Breast epithelium (tissue), 4 donors: Measurements from ENCODE around the gene MICA. TPM values are rescaled to one million over a fixed set of nuclear protein-coding genes. Genes with fewer than 3 reads are reported as not detected.
"Not testable (repeated sequence)": the region's sequence is repeated elsewhere in the genome, so short reads cannot be mapped to it uniquely, and the experiment has no call there.

Experiments used
- DNase-seq, 2 donors: peaks; one replicate each; pipeline ENCODE4 v3.0.0-alpha.2; 2019; ENCODE audit warnings: low spot score in 2 of 2
- H3K27ac ChIP-seq, 2 donors: fragments of 200-600 bp; sonication (generic) in 1 of 2; one replicate each; pipeline ENCODE4 v1.5.1; 2016 to 2019; ENCODE audit warnings: mild to moderate bottlenecking in 1 of 2
- H3K27me3 ChIP-seq, 2 donors: fragments of 200-600 bp; sonication (generic) in 1 of 2; one replicate each; pipeline versions ENCODE4 v1.5.1 to v1.6.0; 2017 to 2019; ENCODE audit warnings: control low read depth in 1 of 2, mild to moderate bottlenecking in 1 of 2
- H3K36me3 ChIP-seq: fragments of 200-600 bp; one replicate; pipeline ENCODE4 v1.5.1; 2019
- H3K4me1 ChIP-seq, 2 donors: fragments of 200-600 bp; sonication (generic); one replicate each; pipeline ENCODE4 v1.5.1; 2016 to 2019; ENCODE audit warnings: control low read depth in 1 of 2
- H3K4me3 ChIP-seq, 3 donors: fragments of 200-600 bp; sonication (generic); 1 replicate in 2 of 3; 2 replicates in 1 of 3; pipeline ENCODE4 v1.5.1; 2016 to 2019; ENCODE audit warnings: mild to moderate bottlenecking in 3 of 3, moderate library complexity in 2 of 3
- H3K9me3 ChIP-seq, 2 donors: fragments of 200-600 bp; sonication (generic) in 1 of 2; one replicate each; pipeline ENCODE4 v1.5.1; 2016 to 2019; ENCODE audit warnings: control low read depth in 1 of 2
- CTCF ChIP-seq, 3 donors: fragments of 450-650 bp; IDR thresholded peaks; one replicate each; pipeline ENCODE4 v1.5.1; 2016 to 2017; ENCODE audit warnings: antibody characterized with exemption in 3 of 3, mild to moderate bottlenecking in 3 of 3, moderate library complexity in 3 of 3
- POLR2A ChIP-seq: fragments of 450-650 bp; IDR thresholded peaks from one replicate; pipeline ENCODE4 v1.6.1; 2016; ENCODE audit warnings: antibody characterized with exemption, mild to moderate bottlenecking, moderate library complexity
- POLR2AphosphoS5 ChIP-seq, 3 donors: sonication (generic); formaldehyde crosslinking; IDR thresholded peaks; one replicate each; pipeline ENCODE4 v1.6.1; 2017; ENCODE audit warnings: antibody characterized with exemption in 3 of 3
- intact Hi-C: fragments of 100-400 bp; cut with DNase I; formaldehyde crosslinking; loops from one replicate; pipeline ENCODE4 v1.15.1; 2023; ENCODE audit warnings: low total_unique reads
- total RNA-seq, 3 donors: library from RNA; depleted of rRNA; stranded (reverse); fragments of >200 nt; gene quantifications; one replicate each; pipeline ENCODE4 v1.1.0, GENCODE V29; 2016

Gene MICA
- total RNA-seq, 3 donors from 2014 or later = 14.9 to 28.1 (median 23.6) TPM

DNA sequence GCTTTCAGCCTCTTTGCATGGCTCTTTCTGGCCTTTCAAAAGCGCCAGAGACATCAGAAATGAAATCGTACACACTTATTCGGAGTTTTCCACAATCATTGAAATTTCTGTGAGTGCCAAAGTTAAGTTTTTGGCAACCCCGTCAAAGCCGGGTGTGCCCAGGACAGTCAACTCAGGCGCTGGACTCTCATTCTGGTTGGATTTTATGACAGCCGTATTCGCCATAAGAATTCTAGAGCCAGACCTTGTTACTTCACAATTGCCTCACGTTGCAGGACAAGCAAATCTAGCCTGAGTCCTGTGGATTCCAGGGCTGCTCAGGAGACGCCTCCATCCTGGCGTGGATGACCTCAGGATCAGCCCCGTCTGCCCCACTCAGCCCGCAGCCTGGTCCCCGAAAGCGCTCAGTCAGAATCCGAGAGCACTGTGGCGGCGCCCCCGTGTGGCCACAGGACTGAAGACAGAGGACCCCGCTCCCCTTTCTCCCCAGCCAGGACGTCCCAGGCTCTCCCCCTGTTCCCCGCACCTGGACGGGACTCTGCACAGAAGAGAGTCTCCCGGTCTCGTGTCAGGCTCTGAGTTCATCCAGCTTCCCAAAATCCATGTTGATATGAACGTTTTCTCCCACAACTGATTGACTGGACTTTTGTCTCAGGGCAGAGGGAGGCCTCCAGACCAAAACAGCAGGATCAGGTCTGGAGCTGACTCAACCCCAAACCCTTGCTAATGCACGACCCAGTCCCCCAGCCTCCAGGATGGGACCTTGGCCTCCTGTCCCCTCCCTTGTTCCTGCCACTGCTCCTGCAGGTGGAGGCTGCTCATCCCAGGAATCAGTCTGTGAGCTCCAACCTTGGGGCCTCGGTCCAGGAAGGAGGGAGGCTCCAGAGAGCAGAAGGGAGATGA, 38.2 kb downstream of the MICA start:
- peak; percentile 60 to 75 for DNase-seq
- TF ChIP-seq CTCF (IDR thresholded peaks at IDR 0.05) = peak; percentile 74 to 87 (median 76)
- no peak for TF ChIP-seq POLR2A
- TF ChIP-seq POLR2AphosphoS5 (IDR thresholded peaks at IDR 0.05) = no peak
- H3K9me3 ChIP-seq = peaks cover 0 to 8% of the 10 kb centered on the region in 2 donors
- no peak overlapping the region for H3K27ac ChIP-seq
- intact Hi-C loops = loop anchor here (5.0 kb wide), 1 partner anchor 39 kb away; the partner anchor contains the start of gene MICA
- H3K27me3 ChIP-seq = no peaks in the 10 kb centered on the region
- no peaks in the 10 kb centered on the region for H3K36me3 ChIP-seq
- H3K4me1 ChIP-seq = no peaks in the 10 kb centered on the region
- H3K4me3 ChIP-seq = peak overlapping the region in 2 of 3 donors; percentile 9 to 42

DNA sequence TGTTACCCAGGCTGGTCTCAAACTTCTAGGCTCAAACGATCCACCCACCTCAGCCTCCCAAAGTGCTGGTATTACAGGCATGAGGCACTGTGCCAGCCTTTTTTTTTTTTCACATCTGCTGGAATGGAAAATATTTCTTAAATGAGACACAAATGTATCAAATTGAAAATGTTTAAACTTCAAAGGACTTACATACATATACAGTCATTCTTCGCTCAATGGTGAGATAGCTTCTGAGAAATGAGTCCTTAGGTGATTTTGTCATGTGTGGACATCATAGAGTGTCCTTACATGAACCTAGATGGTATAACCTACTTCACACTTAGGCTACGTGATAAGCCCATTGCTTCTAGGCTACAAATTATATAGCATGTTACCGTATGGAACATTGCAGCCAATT, 43.1 kb downstream of the MICA start:
- Histone ChIP-seq H3K36me3 (no peaks in the 10 kb centered on the region), H3K4me1 (no peaks in the 10 kb centered on the region), H3K27me3 (no peaks in the 10 kb centered on the region), H3K27ac (no peak overlapping the region), H3K9me3 (no peaks in the 10 kb centered on the region), H3K4me3 (no peak overlapping the region)
- TF ChIP-seq POLR2A (no peak), CTCF (IDR thresholded peaks at IDR 0.05) (no peak), POLR2AphosphoS5 (IDR thresholded peaks at IDR 0.05) (no peak)
- DNase-seq = no peak
- intact Hi-C loops = no loop called here

DNA sequence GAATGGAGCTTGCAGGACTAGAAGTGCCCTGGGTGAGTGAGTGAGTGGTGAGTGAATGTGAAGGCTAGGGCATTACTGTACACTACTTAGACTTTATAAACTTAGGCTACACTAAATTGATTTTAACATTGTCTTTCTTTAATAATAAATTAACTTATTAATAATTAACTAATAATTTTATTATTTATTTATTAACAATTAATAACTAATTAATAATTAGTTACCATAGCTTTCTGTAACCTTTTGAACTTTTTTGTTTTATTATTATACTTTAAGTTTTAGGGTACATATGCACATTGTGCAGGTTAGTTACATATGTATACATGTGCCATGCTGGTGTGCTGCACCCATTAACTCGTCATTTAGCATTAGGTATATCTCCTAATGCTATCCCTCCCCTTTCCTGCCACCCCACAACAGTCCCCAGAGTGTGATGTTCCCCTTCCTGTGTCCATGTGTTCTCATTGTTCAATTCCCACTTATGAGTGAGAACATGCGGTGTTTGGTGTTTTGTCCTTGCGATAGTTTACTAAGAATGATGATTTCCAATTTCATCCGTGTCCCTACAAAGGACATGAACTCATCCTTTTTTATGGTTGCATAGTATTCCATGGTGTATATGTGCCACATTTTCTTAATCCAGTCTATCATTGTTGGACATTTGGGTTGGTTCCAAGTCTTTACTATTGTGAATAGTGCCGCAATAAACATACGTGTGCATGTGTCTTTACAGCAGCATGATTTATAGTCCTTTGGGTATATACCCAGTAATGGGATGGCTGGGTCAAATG, 43.8 kb downstream of the MICA start:
- intact Hi-C loops, H3K9me3 ChIP-seq, H3K4me3 ChIP-seq, H3K36me3 ChIP-seq, H3K27ac ChIP-seq, H3K4me1 ChIP-seq, H3K27me3 ChIP-seq, DNase-seq: not testable (repeated sequence)

GRCh38 chr6:31450751-31451150, 47.4 kb downstream of the MICA start:
- Histone ChIP-seq H3K27ac (no peak overlapping the region), H3K4me1 (no peaks in the 10 kb centered on the region), H3K9me3 (peaks cover 0 to 12% of the 10 kb centered on the region in 2 donors), H3K36me3 (no peaks in the 10 kb centered on the region), H3K27me3 (no peaks in the 10 kb centered on the region), H3K4me3 (no peak overlapping the region)
- no peak for DNase-seq
- intact Hi-C loops = no loop called here
- TF ChIP-seq CTCF (IDR thresholded peaks at IDR 0.05) (no peak), POLR2A (no peak), POLR2AphosphoS5 (IDR thresholded peaks at IDR 0.05) (no peak)

DNA sequence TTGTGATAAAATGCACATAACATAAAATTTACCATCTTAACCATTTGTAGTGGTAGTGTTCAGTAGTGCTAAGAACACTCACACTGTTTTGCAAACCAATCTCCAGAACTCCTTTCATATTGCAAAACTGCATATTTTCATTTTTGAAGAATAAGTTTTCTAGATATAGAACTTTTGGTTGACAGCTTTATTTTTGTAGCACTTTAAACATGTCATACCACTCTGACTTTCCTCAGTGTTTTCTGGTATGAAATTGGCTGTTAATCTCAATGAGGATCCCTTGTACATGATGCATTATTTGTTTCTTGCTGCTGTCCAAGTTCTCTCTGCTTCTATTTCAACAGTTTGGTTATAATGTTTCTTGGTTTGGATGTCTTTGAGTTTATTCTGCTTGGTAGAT, 49.5 kb downstream of the MICA start:
- intact Hi-C loops = no loop called here
- no peaks in the 10 kb centered on the region for H3K36me3 ChIP-seq
- no peaks in the 10 kb centered on the region for H3K4me1 ChIP-seq
- DNase-seq = no peak
- no peak overlapping the region for H3K4me3 ChIP-seq
- H3K27ac ChIP-seq = no peak overlapping the region
- peaks cover 0 to 12% of the 10 kb centered on the region in 2 donors for H3K9me3 ChIP-seq
- TF ChIP-seq POLR2A (no peak), CTCF (IDR thresholded peaks at IDR 0.05) (no peak), POLR2AphosphoS5 (IDR thresholded peaks at IDR 0.05) (no peak)
- no peaks in the 10 kb centered on the region for H3K27me3 ChIP-seq
